Measurements from ENCODE around the gene CD82.

- TF ChIP-seq CTCF (IDR thresholded peaks at IDR 0.05) (no peak), POLR2A (IDR thresholded peaks at IDR 0.05) (no peak), EP300 (IDR thresholded peaks at IDR 0.05) (no peak)
Measured at GRCh38 chr11:44535191-44535980, 30.1 kb upstream of the CD82 start.
